SK-N-SH (cell line): ENCODE data around the gene RICTOR. TPM values are rescaled to one million over a fixed set of nuclear protein-coding genes. Genes with fewer than 3 reads are reported as not detected.

Source experiments
- CTCF ChIA-PET: fragments of 300-600, 350-600 bp; formaldehyde crosslinking; extraction: SDS; loops from one replicate; lab custom pipeline; 2021; lab: Yijun Ruan, JAX
- POLR2A ChIA-PET: fragments of 350-600 bp; sonication (Branson Sonifier 250); formaldehyde crosslinking; extraction: SDS; loops from one replicate; lab custom pipeline; 2020; ENCODE audit warnings: antibody characterized with exemption, inconsistent platforms; lab: Yijun Ruan, JAX
- DNase-seq: peaks from one replicate; pipeline ENCODE4 v3.0.0; 2012
- H2AFZ ChIP-seq: fragments of 200-600 bp; sonication (generic); 2 replicates; pipeline ENCODE4 v1.8.1; 2016; ENCODE audit warnings: antibody characterized with exemption, mild to moderate bottlenecking, low read depth
- H3F3A ChIP-seq: fragments of 200-600 bp; sonication (generic); replicated peaks from 2 replicates; pipeline ENCODE3; 2016; ENCODE audit warnings: antibody characterized with exemption, mild to moderate bottlenecking; ENCODE audit not compliant: insufficient read depth
- H3K27ac ChIP-seq, 2 experiments: fragments of 200-500 bp in 1 of 2; fragments of 200-600 bp in 1 of 2; sonication (Bioruptor generic) in 1 of 2; sonication (generic), shearing (Covaris generic) in 1 of 2; 2 replicates each; pipeline versions ENCODE4 v1.5.1 to v1.6.1; 2014 to 2016; ENCODE audit warnings: low read depth in 2 of 2, inconsistent platforms in 1 of 2, low read length in 1 of 2, mild to moderate bottlenecking in 1 of 2, mixed read lengths in 1 of 2
- H3K27me3 ChIP-seq: fragments of 200-600 bp; sonication (generic), shearing (Covaris generic); 2 replicates; pipeline ENCODE4 v1.6.1; 2016; ENCODE audit warnings: mixed run types; ENCODE audit not compliant: insufficient read depth
- H3K36me3 ChIP-seq, 2 experiments: fragments of 200-500 bp in 1 of 2; fragments of 200-600 bp in 1 of 2; sonication (Bioruptor generic) in 1 of 2; sonication (generic) in 1 of 2; replicated peaks in 1 of 2; 2 replicates each; pipeline versions ENCODE3 to v1.5.1; 2014 to 2016; ENCODE audit warnings: low read length in 1 of 2, mild to moderate bottlenecking in 1 of 2; ENCODE audit not compliant: insufficient read depth in 2 of 2, control insufficient read depth in 1 of 2
- H3K4me1 ChIP-seq, 2 experiments: fragments of 200-500 bp in 1 of 2; fragments of 200-600 bp in 1 of 2; sonication (Bioruptor generic) in 1 of 2; sonication (generic), shearing (Covaris generic) in 1 of 2; 2 replicates each; pipeline versions ENCODE4 v1.5.1 to v1.6.1; 2014 to 2016; ENCODE audit warnings: low read depth in 1 of 2, low read length in 1 of 2, mixed run types in 1 of 2; ENCODE audit not compliant: insufficient read depth in 2 of 2, control insufficient read depth in 1 of 2
- H3K4me2 ChIP-seq: fragments of 200-600 bp; sonication (generic), shearing (Covaris generic); 2 replicates; pipeline ENCODE4 v1.6.1; 2017; ENCODE audit warnings: mixed run types
- H3K4me3 ChIP-seq, 2 experiments: fragments of 200-500 bp in 1 of 2; fragments of 200-600 bp in 1 of 2; sonication (Bioruptor generic) in 1 of 2; sonication (generic), shearing (Covaris generic) in 1 of 2; 2 replicates each; pipeline versions ENCODE4 v1.5.1 to v1.8.1; 2014 to 2016; ENCODE audit warnings: low read depth in 2 of 2, inconsistent platforms in 1 of 2, low read length in 1 of 2, mild to moderate bottlenecking in 1 of 2, mixed read lengths in 1 of 2, moderate library complexity in 1 of 2
- H3K79me2 ChIP-seq: fragments of 200-600 bp; sonication (generic); 2 replicates; pipeline ENCODE4 v1.8.1; 2017; ENCODE audit warnings: mild to moderate bottlenecking; ENCODE audit not compliant: insufficient read depth
- H3K9ac ChIP-seq: fragments of 200-600 bp; sonication (generic); 2 replicates; pipeline ENCODE4 v1.6.1; 2017; ENCODE audit warnings: mixed run types
- H3K9me2 ChIP-seq: fragments of 200-600 bp; sonication (generic); 2 replicates; pipeline ENCODE4 v1.6.1; 2017; ENCODE audit warnings: mixed run types
- H3K9me3 ChIP-seq: fragments of 200-600 bp; sonication (generic); 2 replicates; pipeline ENCODE4 v1.6.1; 2017; ENCODE audit warnings: mixed run types, mild to moderate bottlenecking, moderate library complexity
- H4K20me1 ChIP-seq: fragments of 200-600 bp; sonication (generic); 2 replicates; pipeline ENCODE4 v1.6.1; 2017; ENCODE audit warnings: mild to moderate bottlenecking, mixed run types; ENCODE audit not compliant: insufficient read depth
- CHD2 ChIP-seq: fragments of 150-350 bp; IDR thresholded peaks from 2 replicates; pipeline ENCODE4 v1.6.1; 2018; ENCODE audit warnings: low read length; ENCODE audit not compliant: partially characterized antibody
- CTCF ChIP-seq: fragments of 200-600 bp; sonication (generic); IDR thresholded peaks from 2 replicates; pipeline ENCODE4 v1.6.1; 2017; ENCODE audit warnings: antibody characterized with exemption, mild to moderate bottlenecking, moderate library complexity
- EP300 ChIP-seq, 2 experiments: IDR thresholded peaks; 2 replicates each; pipeline versions ENCODE4 v1.4.0 to v1.6.1; 2012; ENCODE audit warnings: borderline replicate concordance in 1 of 2, low read depth in 1 of 2, low read length in 1 of 2
- EZH2phosphoT487 ChIP-seq: fragments of 200-600 bp; sonication (generic); IDR thresholded peaks from 2 replicates; pipeline ENCODE4 v1.6.1; 2017; ENCODE audit warnings: low read depth, mixed run types, mild to moderate bottlenecking, antibody characterized with exemption, moderate library complexity, borderline replicate concordance
- FOXJ3 ChIP-seq: sonication (generic); formaldehyde crosslinking; IDR thresholded peaks from 2 replicates; pipeline ENCODE4 v1.5.1; 2020; ENCODE audit warnings: mild to moderate bottlenecking, missing genetic modification reagents
- FOXM1 ChIP-seq: IDR thresholded peaks from 2 replicates; pipeline ENCODE4 v1.4.0; 2012; ENCODE audit warnings: low read depth, mild to moderate bottlenecking
- GABPA ChIP-seq: IDR thresholded peaks from 2 replicates; pipeline ENCODE4 v1.4.0; 2012; ENCODE audit warnings: low read depth, mild to moderate bottlenecking
- IRF3 ChIP-seq: fragments of 150-350 bp; IDR thresholded peaks from 2 replicates; pipeline ENCODE4 v1.6.1; 2016; ENCODE audit warnings: mild to moderate bottlenecking, low read depth, low read length
- MEF2A ChIP-seq: IDR thresholded peaks from 2 replicates; pipeline ENCODE4 v1.4.0; 2012; ENCODE audit warnings: low read depth, borderline replicate concordance
- NFIC ChIP-seq: IDR thresholded peaks from 2 replicates; pipeline ENCODE4 v1.4.0; 2012; ENCODE audit warnings: borderline replicate concordance
- NRF1 ChIP-seq: IDR thresholded peaks from 2 replicates; pipeline ENCODE4 v1.6.1; 2012; ENCODE audit warnings: low read depth, mild to moderate bottlenecking, low read length
- RXRA ChIP-seq: IDR thresholded peaks from 2 replicates; pipeline ENCODE4 v1.4.0; 2012; ENCODE audit warnings: low read depth, mild to moderate bottlenecking, borderline replicate concordance
- TAF1 ChIP-seq: IDR thresholded peaks from 2 replicates; pipeline ENCODE4 v1.6.1; 2012; ENCODE audit warnings: low read depth, mild to moderate bottlenecking, low read length, moderate library complexity, borderline replicate concordance
- TCF12 ChIP-seq: IDR thresholded peaks from 2 replicates; pipeline ENCODE4 v1.4.0; 2012
- TEAD4 ChIP-seq: IDR thresholded peaks from 2 replicates; pipeline ENCODE4 v1.4.0; 2012; ENCODE audit warnings: mild to moderate bottlenecking, borderline replicate concordance; ENCODE audit not compliant: insufficient read depth
- YY1 ChIP-seq: IDR thresholded peaks from 2 replicates; pipeline ENCODE4 v1.4.0; 2012; ENCODE audit warnings: low read depth, mild to moderate bottlenecking
- ZBTB33 ChIP-seq: IDR thresholded peaks from 2 replicates; pipeline ENCODE4 v1.4.0; 2012; ENCODE audit warnings: low read depth, borderline replicate concordance
- WGBS: methylation state at CpG from one replicate; pipeline ENCODE4 v1.1.6; 2017; ENCODE audit warnings: low lambda C conversion rate; 5-methylcytosine and 5-hydroxymethylcytosine counted together
- polyA plus RNA-seq, 3 experiments: library from polyadenylated mRNA; depleted of rRNA; stranded (reverse); fragments of >200 nt; gene quantifications; 2 replicates each; pipeline ENCODE4 v1.2.3, GENCODE V29; 2012
- TF ChIP-seq, protein P1 (sequence below): IDR thresholded peaks from 2 replicates; pipeline ENCODE4 v1.4.0; 2012; ENCODE audit warnings: low read depth, borderline replicate concordance
- TF ChIP-seq, protein P2 (sequence below): IDR thresholded peaks from 2 replicates; pipeline ENCODE4; 2012

Gene RICTOR
- polyA plus RNA-seq, 1 of the 3 experiments (the other 2 are of a cell fraction) = 1.6 TPM

DNA sequence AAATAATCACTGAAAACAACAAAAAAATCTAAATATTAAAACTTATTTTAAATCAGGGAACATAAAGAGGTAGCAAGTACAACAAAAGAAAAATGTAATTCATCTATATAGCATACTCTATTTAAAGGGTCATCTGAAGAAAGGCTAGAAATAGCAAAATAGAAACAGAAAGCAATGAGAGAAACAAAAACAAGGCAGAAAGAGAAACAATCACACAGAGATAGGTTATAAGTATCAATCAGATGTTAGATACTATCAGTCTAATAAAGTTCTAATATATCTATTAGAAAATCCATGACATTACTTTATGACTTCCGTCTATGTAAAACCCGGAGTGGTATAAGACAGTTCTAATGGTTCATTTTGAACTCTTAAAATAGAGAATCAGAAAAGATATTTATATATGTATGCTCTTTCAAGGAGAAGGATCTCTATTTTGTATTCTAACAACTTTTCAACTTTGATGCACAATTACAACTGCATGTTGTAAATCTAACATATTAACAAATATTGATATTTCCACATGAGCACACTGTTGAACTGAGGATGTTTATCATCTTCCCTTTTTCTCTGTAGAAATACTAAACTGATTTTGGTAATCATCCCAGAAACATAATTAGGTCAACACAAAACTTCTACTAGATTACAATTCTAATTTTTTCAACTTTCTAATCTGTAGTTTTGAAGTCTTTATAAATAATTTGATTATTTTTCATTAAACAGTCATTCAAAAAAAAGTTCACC lies 15.8 kb downstream of the RICTOR start:
- Histone ChIP-seq H3K9me3 (no peaks in the 10 kb centered on the region), H3K9ac (peak overlapping the region; percentile 27; the same call in 1 of the 2 replicates), H3K4me2 (peak overlapping the region; percentile 55), H2AFZ (peak overlapping the region; percentile 73), H3K79me2 (peaks cover 63% of the 10 kb centered on the region), H3K27me3 (no peaks in the 10 kb centered on the region), H3K4me1 (no peaks in the 10 kb centered on the region; a peak in 2 of 4 replicates), H3K36me3 (no peaks in the 10 kb centered on the region), H3F3A (no peaks in the 10 kb centered on the region), H3K27ac (no peak overlapping the region), H3K9me2 (no peaks in the 10 kb centered on the region), H3K4me3 (peak overlapping the region; percentile 26 to 37; a peak in 2 of 4 replicates), H4K20me1 (no peaks in the 10 kb centered on the region)
- POLR2A ChIA-PET = no interaction called here
- TF ChIP-seq EZH2phosphoT487 = no peak
- TF ChIP-seq RXRA = no peak
- no peak for TF ChIP-seq GABPA
- TF ChIP-seq NFIC = no peak
- TF ChIP-seq CTCF = no peak
- TF ChIP-seq TCF12 = no peak
- TF ChIP-seq ZBTB33 = no peak
- TF ChIP-seq FOXJ3 (CRISPR knock-in tag) = no peak
- TF ChIP-seq, protein P1, sequence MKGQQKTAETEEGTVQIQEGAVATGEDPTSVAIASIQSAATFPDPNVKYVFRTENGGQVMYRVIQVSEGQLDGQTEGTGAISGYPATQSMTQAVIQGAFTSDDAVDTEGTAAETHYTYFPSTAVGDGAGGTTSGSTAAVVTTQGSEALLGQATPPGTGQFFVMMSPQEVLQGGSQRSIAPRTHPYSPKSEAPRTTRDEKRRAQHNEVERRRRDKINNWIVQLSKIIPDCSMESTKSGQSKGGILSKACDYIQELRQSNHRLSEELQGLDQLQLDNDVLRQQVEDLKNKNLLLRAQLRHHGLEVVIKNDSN = no peak
- TF ChIP-seq FOXM1 = no peak
- TF ChIP-seq MEF2A = no peak
- TF ChIP-seq CHD2 = no peak
- WGBS = 90% methylated on average over 2 of the region's 2 CpGs
- CTCF ChIA-PET = no interaction called here
- no peak for DNase-seq

DNA sequence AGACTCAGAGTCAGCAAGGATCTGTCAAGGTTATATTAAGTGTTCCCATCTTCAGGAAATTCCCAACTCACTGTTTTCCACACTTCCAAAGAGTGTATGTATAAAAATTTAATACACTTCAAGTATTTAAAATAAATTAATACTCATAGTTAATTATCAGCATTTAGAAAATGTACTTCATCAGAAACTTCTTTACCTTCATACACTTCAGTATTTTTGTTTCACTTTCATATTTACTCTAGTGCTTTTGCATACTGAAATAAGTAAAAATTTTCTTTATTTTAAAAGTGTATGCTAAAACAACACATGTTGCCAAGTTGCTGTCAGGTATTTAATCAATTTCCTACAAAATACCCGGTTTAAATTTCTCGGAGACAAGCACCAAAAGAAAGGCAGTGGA lies 16.5 kb downstream of the RICTOR start:
- no peaks in the 10 kb centered on the region for H3K27me3 ChIP-seq
- peak overlapping the region; percentile 55 for H3K4me2 ChIP-seq
- peaks cover 61% of the 10 kb centered on the region for H3K79me2 ChIP-seq
- H2AFZ ChIP-seq = peak overlapping the region; percentile 73
- no peaks in the 10 kb centered on the region for H3K9me3 ChIP-seq
- H3K4me1 ChIP-seq = no peaks in the 10 kb centered on the region; a peak in 2 of 4 replicates
- H3K9ac ChIP-seq = peak overlapping the region; percentile 27; the same call in 1 of the 2 replicates
- POLR2A ChIA-PET = no interaction called here
- no peaks in the 10 kb centered on the region for H4K20me1 ChIP-seq
- WGBS = 58% methylated on average over 2 of the region's 2 CpGs
- DNase-seq = no peak
- no peaks in the 10 kb centered on the region for H3K9me2 ChIP-seq
- TF ChIP-seq NRF1 = no peak
- TF ChIP-seq TAF1 = no peak
- TF ChIP-seq EP300 (IDR thresholded peaks at IDR 0.05; ENCODE audit: borderline replicate concordance in 1 of 2, low read depth in 1 of 2, low read length in 1 of 2) = no peak
- no peak for TF ChIP-seq IRF3
- TF ChIP-seq TCF12 = no peak
- no peak for TF ChIP-seq YY1
- TF ChIP-seq, protein P2, sequence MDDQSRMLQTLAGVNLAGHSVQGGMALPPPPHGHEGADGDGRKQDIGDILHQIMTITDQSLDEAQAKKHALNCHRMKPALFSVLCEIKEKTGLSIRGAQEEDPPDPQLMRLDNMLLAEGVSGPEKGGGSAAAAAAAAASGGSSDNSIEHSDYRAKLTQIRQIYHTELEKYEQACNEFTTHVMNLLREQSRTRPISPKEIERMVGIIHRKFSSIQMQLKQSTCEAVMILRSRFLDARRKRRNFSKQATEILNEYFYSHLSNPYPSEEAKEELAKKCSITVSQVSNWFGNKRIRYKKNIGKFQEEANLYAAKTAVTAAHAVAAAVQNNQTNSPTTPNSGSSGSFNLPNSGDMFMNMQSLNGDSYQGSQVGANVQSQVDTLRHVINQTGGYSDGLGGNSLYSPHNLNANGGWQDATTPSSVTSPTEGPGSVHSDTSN = no peak
- TF ChIP-seq RXRA = no peak
- TF ChIP-seq MEF2A = no peak
- no peak for TF ChIP-seq TEAD4
- TF ChIP-seq, all 33 proteins: peak for 0
- no peak overlapping the region for H3K27ac ChIP-seq
- H3K4me3 ChIP-seq = peak overlapping the region; percentile 26 to 37; a peak in 2 of 4 replicates
- H3F3A ChIP-seq = no peaks in the 10 kb centered on the region
- CTCF ChIA-PET = no interaction called here
- no peaks in the 10 kb centered on the region for H3K36me3 ChIP-seq
